Measurements from ENCODE around the gene ATL2.
A peak's percentile ranks its signal among the peaks of the same experiment; 100 is the strongest.

The ATL2 gene

DNA sequence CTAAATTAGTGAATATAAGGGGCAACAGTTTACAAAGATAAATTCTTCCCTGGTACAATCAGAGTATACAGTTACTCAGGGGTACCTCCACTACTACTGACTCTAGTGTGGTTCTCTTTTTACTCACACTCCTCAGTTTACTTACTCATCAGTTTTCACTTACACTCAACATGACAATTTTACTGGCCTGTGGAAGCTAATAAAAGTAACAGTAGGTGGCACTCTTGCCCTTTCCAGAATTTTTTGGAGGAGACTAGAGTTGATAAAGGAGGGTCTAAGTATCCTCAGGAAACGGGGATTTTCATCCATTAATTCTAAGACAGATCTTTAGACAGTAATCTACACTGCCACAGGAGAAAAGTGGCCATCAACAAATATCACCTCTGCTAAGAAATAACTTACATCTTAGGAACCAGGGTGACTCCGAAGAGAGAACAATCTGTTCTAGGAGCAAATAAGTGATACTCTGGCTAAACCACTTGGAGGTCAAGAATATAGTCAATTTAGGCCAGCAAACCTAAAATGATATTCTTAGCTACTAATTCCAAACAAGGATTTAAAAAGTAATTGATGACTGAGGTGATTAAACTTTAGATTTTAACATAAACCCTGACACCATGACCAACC, 61.3 kb downstream of the ATL2 start:
- no peak overlapping the region for H3K4me3 ChIP-seq (ENCODE audit: low read depth, low read length)
- H3K27me3 ChIP-seq (replicated peaks): no peaks in the 10 kb centered on the region
- DNase-seq: peak; percentile 53
- peaks cover 11% of the 10 kb centered on the region for H3K36me3 ChIP-seq (replicated peaks)
- TF ChIP-seq, protein P1, sequence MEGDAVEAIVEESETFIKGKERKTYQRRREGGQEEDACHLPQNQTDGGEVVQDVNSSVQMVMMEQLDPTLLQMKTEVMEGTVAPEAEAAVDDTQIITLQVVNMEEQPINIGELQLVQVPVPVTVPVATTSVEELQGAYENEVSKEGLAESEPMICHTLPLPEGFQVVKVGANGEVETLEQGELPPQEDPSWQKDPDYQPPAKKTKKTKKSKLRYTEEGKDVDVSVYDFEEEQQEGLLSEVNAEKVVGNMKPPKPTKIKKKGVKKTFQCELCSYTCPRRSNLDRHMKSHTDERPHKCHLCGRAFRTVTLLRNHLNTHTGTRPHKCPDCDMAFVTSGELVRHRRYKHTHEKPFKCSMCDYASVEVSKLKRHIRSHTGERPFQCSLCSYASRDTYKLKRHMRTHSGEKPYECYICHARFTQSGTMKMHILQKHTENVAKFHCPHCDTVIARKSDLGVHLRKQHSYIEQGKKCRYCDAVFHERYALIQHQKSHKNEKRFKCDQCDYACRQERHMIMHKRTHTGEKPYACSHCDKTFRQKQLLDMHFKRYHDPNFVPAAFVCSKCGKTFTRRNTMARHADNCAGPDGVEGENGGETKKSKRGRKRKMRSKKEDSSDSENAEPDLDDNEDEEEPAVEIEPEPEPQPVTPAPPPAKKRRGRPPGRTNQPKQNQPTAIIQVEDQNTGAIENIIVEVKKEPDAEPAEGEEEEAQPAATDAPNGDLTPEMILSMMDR (IDR thresholded peaks at IDR 0.05; ENCODE audit: low read depth, low read length, missing control alignments): peak; percentile 62
- in situ Hi-C loops (cut with HindIII; ENCODE audit: low pct_ligation_motif_present, low sequenced_read_pairs): no loop called here
- no peak overlapping the region for H3K27ac ChIP-seq

DNA sequence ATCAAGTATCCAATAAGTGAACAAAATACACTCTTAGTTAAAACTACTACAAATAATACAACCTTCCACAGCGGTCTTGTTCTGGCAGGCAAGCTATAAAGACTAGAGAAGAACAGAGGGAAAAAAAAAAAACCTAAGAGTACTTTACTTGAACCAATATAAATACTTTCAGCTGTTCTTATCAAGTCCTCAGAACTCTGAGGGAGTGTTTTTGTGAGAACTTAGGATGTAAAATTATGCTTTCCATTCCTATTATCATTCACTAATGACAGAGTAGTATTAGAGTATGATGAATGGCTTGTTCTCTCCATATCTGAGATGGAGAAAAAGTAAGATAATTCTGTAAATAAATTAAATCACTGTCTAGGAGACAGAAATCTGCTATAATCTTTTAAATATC, 68.3 kb downstream of the ATL2 start:
- no peak overlapping the region for H3K4me3 ChIP-seq (ENCODE audit: low read depth, low read length)
- no peak overlapping the region for H3K27ac ChIP-seq
- in situ Hi-C loops (cut with HindIII; ENCODE audit: low pct_ligation_motif_present, low sequenced_read_pairs): no loop called here
- no peaks in the 10 kb centered on the region for H3K27me3 ChIP-seq (replicated peaks)
- TF ChIP-seq, protein P1 (IDR thresholded peaks at IDR 0.05; ENCODE audit: low read depth, low read length, missing control alignments): no peak
- peaks cover 8% of the 10 kb centered on the region for H3K36me3 ChIP-seq (replicated peaks)
- DNase-seq: no peak

DNA sequence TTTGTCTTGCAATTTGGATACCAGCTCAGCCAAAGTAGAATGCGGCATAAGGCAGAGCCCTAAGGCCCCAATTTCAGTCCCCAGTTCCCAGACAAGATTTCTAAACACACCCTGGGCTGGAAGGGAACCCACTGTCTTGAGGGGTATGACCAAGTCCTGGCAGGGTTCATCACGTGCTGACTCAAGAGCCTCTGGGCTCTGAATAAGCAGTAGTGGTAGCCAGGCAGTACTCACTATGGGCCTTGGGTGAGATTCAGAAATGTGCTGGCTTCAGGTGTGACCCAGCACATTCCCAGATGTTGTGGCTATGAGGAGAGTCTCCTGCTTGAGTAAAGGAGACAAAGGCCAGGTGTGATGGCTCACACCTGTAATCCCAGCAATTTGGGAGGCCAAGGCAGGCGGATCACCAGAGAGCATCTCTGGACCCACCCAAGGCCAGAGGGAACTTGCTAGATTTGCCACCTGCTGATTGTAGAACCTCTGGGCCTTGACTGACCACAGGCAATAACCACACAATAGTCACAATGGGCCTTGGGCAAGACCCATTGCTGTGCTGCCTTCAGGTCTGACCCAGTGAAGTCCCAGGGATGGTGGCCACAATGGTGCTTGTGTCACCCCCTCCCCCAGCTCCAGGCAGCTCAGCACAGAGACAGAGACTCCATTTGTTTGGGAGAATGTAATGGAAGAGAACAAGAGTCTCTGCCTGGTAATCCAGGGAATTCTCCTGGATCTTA, 74.9 kb downstream of the ATL2 start:
- Histone ChIP-seq H3K27me3 (replicated peaks) (no peaks in the 10 kb centered on the region), H3K36me3 (replicated peaks) (no peaks in the 10 kb centered on the region), H3K4me3 (ENCODE audit: low read depth, low read length) (no peak overlapping the region), H3K27ac (no peak overlapping the region)
- DNase-seq: no peak
- in situ Hi-C loops (cut with HindIII; ENCODE audit: low pct_ligation_motif_present, low sequenced_read_pairs): no loop called here
- TF ChIP-seq, protein P1 (IDR thresholded peaks at IDR 0.05; ENCODE audit: low read depth, low read length, missing control alignments): no peak

DNA sequence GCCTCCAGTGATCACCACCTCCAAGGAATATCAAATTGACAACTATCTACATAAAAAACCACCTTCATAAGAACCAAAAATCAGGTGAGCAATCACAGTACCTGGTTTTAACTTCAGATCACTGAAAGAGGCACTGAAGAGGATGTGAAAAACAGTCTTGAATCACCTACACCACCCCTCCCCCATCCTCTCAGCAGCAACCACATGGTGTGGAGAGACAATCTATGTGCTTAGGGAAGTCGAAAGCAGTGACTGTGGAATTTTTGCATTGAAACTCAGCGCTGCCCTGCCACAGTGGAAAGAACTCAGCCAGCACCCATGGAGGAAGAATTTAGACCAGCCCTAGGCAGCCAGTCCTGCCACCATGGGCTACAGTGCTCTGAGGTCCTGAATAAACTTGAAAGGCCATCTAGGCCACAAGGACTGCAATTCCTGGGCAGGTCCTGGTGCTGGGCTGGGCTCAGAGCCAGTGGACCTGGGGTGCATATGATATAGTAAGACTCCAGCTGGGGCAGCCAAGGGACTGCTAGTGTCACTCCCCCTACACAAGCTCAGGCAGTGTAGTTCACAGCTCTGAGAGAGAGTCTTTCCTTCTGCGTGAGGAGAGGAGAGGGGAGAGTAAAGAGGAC, 75.6 kb downstream of the ATL2 start:
- H3K4me3 ChIP-seq (ENCODE audit: low read depth, low read length): no peak overlapping the region
- no peaks in the 10 kb centered on the region for H3K36me3 ChIP-seq (replicated peaks)
- in situ Hi-C loops (cut with HindIII; ENCODE audit: low pct_ligation_motif_present, low sequenced_read_pairs): no loop called here
- TF ChIP-seq, protein P1 (IDR thresholded peaks at IDR 0.05; ENCODE audit: low read depth, low read length, missing control alignments): no peak
- no peak for DNase-seq
- no peaks in the 10 kb centered on the region for H3K27me3 ChIP-seq (replicated peaks)
- H3K27ac ChIP-seq: no peak overlapping the region

DNA sequence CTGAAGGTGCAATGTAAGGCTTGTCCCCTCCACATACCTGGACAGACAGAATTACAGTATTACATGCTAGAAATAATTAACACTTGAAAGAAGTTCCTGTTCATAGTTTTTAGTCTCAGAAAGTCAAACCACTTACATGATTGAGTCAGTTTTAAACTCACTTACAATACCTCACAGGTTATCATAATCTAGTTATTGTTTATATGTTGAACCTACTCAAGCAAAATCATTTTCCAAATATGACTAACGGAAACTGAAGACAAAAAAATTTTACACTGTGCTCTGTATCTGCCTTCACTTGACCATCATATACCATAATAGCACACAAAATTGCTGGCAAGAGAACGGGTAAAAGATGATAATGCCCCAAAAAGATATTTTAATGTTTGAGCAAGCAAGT, 78.5 kb downstream of the ATL2 start:
- no peaks in the 10 kb centered on the region for H3K36me3 ChIP-seq (replicated peaks)
- TF ChIP-seq, protein P1 (IDR thresholded peaks at IDR 0.05; ENCODE audit: low read depth, low read length, missing control alignments): no peak

More for the DNA sequence above, 78.5 kb downstream of the ATL2 start:
- no peaks in the 10 kb centered on the region for H3K27me3 ChIP-seq (replicated peaks)
- in situ Hi-C loops (cut with HindIII; ENCODE audit: low pct_ligation_motif_present, low sequenced_read_pairs): no loop called here
- H3K27ac ChIP-seq: no peak overlapping the region
- no peak overlapping the region for H3K4me3 ChIP-seq (ENCODE audit: low read depth, low read length)
- no peak for DNase-seq
